Measurements from ENCODE around the gene PDE4A.
"Not testable (repeated sequence)": the region's sequence is repeated elsewhere in the genome, so short reads cannot be mapped to it uniquely, and the experiment has no call there.

Gene PDE4A

GRCh38 chr19:10393137-10393536 is 27.2 kb upstream of the PDE4A start:
- in situ Hi-C loops (cut with HindIII; ENCODE audit: low pct_unique_long_range_greater_than_20kb, low sequenced_read_pairs): no loop called here
- no peak for TF ChIP-seq JUND (IDR thresholded peaks at IDR 0.05; ENCODE audit: low read depth)
- DNase-seq (ENCODE audit: low read depth in 1 of 2, low spot score in 1 of 2): no peak

- DNase-seq (ENCODE audit: low read depth in 1 of 2, low spot score in 1 of 2): no peak
- in situ Hi-C loops (cut with HindIII; ENCODE audit: low pct_unique_long_range_greater_than_20kb, low sequenced_read_pairs): no loop called here
- TF ChIP-seq JUND (IDR thresholded peaks at IDR 0.05; ENCODE audit: low read depth): no peak
These were observed 25.3 kb upstream of the PDE4A start for GRCh38 chr19:10395003-10395402.

DNA sequence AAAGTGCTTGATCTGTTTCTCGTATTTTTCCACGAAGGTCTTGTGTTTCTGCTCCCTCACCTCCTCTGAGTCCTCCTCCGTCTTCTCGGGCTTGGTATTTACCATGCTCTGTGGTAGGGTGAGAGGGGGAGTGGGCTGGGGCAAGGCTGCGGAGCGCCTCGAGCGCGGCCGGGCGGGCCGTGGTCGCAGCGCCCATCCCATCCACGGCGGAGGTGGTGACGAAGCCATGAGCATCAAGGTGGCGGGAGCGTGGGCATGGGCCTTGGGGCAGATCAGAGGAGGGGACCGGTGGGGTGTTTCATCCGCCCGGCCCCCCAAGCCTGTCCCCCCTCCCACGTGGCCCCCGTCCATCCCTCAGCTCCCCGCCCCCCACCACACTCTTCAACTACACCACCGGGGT is 24.9 kb upstream of the PDE4A start:
- no peak for DNase-seq (ENCODE audit: low read depth in 1 of 2, low spot score in 1 of 2)
- no peak for TF ChIP-seq JUND (IDR thresholded peaks at IDR 0.05; ENCODE audit: low read depth)
- in situ Hi-C loops (cut with HindIII; ENCODE audit: low pct_unique_long_range_greater_than_20kb, low sequenced_read_pairs): no loop called here

GRCh38 chr19:10395917-10396316 is 24.4 kb upstream of the PDE4A start:
- in situ Hi-C loops (cut with HindIII; ENCODE audit: low pct_unique_long_range_greater_than_20kb, low sequenced_read_pairs): no loop called here
- no peak for TF ChIP-seq JUND (IDR thresholded peaks at IDR 0.05; ENCODE audit: low read depth)
- DNase-seq (ENCODE audit: low read depth in 1 of 2, low spot score in 1 of 2): no peak

DNA sequence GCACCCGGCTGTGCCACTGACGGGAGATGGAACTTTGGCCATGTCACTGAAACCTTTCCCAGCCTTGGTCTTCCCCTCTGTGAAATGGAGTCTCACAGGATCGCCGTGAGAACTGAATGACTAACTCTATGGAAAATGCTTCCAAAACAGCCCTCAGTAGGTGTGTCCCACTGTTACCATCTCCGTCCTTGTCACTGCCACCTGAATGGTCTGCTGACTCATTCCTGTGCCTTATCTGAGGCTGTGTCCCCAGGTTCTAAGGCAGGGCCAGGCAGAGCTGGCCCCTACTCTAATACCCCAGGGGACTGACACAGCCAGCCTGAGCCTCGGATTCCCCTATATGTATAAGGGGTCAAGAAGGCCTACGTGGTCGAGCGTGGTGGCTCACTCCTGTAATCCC is 21.5 kb upstream of the PDE4A start:
- TF ChIP-seq JUND (IDR thresholded peaks at IDR 0.05; ENCODE audit: low read depth): no peak
- no peak for DNase-seq (ENCODE audit: low read depth in 1 of 2, low spot score in 1 of 2)
- in situ Hi-C loops (cut with HindIII; ENCODE audit: low pct_unique_long_range_greater_than_20kb, low sequenced_read_pairs): no loop called here

DNA sequence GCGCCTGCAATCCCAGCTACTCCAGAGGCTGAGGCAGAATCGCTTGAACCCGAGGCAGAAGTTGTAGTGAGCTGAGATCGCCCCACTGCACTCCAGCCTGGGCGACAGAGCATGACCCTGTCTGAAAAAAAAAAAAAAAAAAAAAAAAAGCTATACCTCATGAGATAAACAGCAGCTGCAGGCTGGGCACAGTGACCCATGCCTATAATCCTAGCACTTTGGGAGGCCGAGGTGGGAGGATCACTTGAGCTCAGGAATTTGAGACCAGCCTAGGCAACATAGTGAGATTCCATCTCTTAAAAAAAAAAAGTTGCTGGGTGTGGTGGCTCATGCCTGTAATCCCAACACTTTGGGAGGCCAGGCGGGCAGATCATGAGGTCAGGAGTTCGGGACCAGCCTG is 21.0 kb upstream of the PDE4A start:
- DNase-seq (ENCODE audit: low read depth in 1 of 2, low spot score in 1 of 2); in situ Hi-C loops (cut with HindIII; ENCODE audit: low pct_unique_long_range_greater_than_20kb, low sequenced_read_pairs): not testable (repeated sequence)

GRCh38 chr19:10399878-10400277 is 20.5 kb upstream of the PDE4A start:
- no peak for TF ChIP-seq JUND (IDR thresholded peaks at IDR 0.05; ENCODE audit: low read depth)
- in situ Hi-C loops (cut with HindIII; ENCODE audit: low pct_unique_long_range_greater_than_20kb, low sequenced_read_pairs): no loop called here

DNA sequence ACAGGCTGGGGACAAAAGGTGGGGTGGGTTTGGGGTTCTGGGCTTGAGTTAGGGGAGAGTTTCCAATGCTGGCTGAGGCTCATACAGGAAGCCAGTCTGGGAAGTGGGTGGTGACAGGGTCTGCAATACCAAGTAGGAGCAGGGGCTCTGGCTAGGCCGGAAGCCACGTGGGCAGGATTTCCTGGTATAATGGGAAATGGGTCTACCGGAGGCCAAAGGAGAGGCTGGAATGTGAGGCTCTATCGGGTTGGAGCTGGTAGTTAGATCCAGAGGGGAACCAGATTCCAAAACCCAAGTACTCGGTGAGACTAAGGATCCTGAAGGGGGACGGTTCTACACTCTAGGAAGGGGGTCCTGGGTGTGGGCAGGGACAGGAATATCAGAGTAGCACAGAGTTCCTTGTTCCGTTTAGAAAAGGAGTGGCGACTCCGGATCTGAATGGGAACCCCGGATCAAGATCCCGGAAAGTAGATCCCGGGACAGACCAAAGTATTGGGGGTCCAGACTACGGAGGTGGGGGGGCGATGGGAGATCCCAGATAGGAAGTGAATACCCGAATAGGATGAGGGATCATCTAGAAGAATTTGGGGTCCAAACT is 17.8 kb upstream of the PDE4A start:
- in situ Hi-C loops (cut with HindIII; ENCODE audit: low pct_unique_long_range_greater_than_20kb, low sequenced_read_pairs): no loop called here
- DNase-seq (ENCODE audit: low read depth in 1 of 2, low spot score in 1 of 2): no peak
- TF ChIP-seq JUND (IDR thresholded peaks at IDR 0.05; ENCODE audit: low read depth): no peak

More at GRCh38 chr19:10399878-10400277, 20.5 kb upstream of the PDE4A start:
- no peak for DNase-seq (ENCODE audit: low read depth in 1 of 2, low spot score in 1 of 2)

DNA sequence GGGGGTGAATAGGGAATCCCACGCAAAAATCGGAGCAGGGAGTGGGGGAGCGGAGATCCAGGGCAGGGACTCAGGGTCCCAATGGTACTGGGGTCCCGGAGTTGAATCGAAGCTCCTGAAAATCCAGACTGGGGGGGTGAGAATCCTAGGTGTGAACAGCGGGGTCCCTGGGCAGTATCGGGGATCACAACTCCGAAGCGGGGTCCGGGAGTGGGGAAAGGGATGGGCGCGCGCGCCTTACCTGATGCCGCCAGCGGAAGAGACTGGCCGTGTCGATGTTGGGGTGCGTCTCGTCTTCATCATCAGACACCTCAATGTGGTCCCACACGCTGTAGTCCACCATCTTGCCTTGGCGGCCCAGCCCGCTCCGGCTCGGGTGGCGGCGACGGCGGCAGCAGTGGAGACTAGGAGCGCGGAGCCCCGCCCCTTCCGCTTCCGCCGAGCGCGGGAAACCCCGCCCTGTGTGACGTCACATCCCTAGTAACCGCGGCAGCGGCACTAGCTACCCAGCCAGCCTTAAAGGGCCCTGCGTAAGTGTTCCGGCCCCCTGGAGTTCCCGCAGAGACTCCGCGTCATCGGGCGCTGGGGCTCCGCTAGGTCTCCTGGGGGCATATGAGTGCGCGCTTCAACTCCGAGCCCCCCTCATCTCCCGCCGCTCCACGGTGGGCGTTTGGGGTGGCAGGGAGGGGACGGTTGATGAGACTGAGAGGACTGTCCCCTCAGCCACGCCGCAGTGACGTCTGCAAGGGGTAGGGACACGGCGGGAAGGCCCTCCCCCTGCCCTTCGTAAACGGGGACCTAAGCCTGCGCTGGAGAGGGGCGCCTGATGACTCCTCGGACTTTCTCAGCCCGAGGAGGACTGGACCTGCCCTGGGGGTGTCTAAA is 17.0 kb upstream of the PDE4A start, which contains the start of gene CDC37:
Gene CDC37, minus strand, starts transcription at position 406 of the 885 bp plus-strand sequence. Its CDS starts 63 bp downstream, at position 343.
- peak; percentile 93 to 94 for DNase-seq (ENCODE audit: low read depth in 1 of 2, low spot score in 1 of 2)
- TF ChIP-seq JUND (IDR thresholded peaks at IDR 0.05; ENCODE audit: low read depth): no peak
- in situ Hi-C loops (cut with HindIII; ENCODE audit: low pct_unique_long_range_greater_than_20kb, low sequenced_read_pairs): no loop called here

DNA sequence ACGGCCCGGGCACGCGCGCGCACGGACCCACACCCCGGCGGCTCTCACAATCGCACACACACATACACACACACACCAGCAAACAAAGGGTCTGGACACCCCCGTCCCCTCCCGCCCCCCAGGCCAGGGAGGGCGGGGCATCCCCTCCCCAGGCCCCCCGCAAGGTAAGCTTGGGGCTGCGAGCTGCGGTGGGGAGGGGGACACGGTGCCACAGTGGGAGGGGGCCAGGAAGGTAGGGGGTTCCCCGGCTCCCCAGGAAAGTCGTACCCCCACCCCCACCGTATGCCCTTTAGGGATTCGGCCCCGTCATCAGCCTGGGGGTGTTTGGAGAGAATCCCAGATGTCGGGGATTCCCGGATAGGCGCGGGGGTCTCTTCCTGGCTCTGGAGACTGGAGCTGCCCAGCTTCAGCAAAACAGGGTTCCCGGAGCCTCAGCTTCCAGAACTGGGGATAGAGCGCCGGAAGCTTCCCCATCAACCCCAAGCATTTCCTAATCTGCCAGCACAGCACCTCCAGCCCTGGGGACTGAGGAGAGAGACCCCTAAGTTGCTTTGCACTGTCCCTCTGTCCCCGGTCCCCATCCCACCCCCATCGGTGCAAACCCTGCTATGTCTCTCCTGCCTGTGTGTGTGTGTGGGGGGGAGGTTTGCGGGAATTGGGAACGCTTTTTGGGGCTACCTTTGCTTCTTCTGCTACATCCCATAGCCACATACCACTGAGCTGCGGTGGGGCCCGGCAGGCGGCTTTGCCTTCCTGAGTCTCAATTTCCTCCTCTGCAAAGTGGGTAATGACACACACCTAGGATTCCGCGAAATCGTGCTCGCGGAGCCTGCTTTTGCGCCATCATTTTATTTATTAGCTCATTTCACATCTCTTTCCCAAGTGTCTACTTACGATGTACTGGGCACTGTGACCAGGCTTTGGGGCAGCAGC is 15.2 kb upstream of the PDE4A start:
- no peak for DNase-seq (ENCODE audit: low read depth in 1 of 2, low spot score in 1 of 2)
- in situ Hi-C loops (cut with HindIII; ENCODE audit: low pct_unique_long_range_greater_than_20kb, low sequenced_read_pairs): no loop called here
- TF ChIP-seq JUND (IDR thresholded peaks at IDR 0.05; ENCODE audit: low read depth): no peak

GRCh38 chr19:10406191-10406590 is 14.1 kb upstream of the PDE4A start:
- TF ChIP-seq JUND (IDR thresholded peaks at IDR 0.05; ENCODE audit: low read depth): no peak
- no peak for DNase-seq (ENCODE audit: low read depth in 1 of 2, low spot score in 1 of 2)
- in situ Hi-C loops (cut with HindIII; ENCODE audit: low pct_unique_long_range_greater_than_20kb, low sequenced_read_pairs): no loop called here

DNA sequence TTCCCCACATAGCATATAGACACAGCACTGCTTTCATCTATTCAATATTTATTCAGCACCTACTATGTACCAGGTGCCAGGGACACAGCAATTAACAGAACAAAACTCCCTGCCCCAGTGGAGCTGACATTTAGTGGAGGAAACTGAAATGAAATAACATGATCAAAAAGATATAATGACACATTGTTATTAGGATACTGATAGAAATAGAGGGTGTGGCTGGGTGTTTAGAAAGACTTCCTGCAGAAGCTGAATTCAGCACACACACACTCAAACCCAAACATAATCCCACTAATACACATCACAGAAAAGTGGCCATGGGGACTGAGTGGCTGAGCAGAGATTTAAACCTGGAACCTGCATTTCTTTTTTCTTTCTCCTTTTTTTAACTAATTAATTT is 13.2 kb upstream of the PDE4A start:
- TF ChIP-seq JUND (IDR thresholded peaks at IDR 0.05; ENCODE audit: low read depth): no peak
- in situ Hi-C loops (cut with HindIII; ENCODE audit: low pct_unique_long_range_greater_than_20kb, low sequenced_read_pairs): no loop called here
- DNase-seq (ENCODE audit: low read depth in 1 of 2, low spot score in 1 of 2): no peak
